ENCODE results near the gene TRPM4.

DNA sequence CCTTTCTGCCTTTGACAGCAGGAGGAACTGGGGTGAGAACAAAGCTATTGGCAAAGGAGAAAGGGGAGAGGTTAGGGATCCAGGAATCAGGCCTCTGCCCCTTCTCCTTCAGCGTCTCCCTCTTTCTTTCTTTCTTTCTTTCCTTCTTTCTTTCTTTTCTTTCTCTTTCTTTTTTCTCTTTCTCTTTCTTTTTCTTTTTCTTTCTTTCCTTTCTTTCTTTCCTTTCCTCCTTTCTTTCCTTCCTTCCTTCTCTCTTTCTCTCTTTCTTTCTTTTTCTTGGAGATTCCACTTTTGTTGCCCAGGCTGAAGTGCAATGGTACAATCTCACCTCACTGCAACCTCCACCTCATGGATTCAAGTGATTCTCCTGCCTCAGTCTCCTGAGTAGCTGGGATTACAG is 75.6 kb downstream of the TRPM4 start:
- TF ChIP-seq, protein P1, sequence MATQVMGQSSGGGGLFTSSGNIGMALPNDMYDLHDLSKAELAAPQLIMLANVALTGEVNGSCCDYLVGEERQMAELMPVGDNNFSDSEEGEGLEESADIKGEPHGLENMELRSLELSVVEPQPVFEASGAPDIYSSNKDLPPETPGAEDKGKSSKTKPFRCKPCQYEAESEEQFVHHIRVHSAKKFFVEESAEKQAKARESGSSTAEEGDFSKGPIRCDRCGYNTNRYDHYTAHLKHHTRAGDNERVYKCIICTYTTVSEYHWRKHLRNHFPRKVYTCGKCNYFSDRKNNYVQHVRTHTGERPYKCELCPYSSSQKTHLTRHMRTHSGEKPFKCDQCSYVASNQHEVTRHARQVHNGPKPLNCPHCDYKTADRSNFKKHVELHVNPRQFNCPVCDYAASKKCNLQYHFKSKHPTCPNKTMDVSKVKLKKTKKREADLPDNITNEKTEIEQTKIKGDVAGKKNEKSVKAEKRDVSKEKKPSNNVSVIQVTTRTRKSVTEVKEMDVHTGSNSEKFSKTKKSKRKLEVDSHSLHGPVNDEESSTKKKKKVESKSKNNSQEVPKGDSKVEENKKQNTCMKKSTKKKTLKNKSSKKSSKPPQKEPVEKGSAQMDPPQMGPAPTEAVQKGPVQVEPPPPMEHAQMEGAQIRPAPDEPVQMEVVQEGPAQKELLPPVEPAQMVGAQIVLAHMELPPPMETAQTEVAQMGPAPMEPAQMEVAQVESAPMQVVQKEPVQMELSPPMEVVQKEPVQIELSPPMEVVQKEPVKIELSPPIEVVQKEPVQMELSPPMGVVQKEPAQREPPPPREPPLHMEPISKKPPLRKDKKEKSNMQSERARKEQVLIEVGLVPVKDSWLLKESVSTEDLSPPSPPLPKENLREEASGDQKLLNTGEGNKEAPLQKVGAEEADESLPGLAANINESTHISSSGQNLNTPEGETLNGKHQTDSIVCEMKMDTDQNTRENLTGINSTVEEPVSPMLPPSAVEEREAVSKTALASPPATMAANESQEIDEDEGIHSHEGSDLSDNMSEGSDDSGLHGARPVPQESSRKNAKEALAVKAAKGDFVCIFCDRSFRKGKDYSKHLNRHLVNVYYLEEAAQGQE (IDR thresholded peaks at IDR 0.05) = no peak
- TF ChIP-seq, protein P2, sequence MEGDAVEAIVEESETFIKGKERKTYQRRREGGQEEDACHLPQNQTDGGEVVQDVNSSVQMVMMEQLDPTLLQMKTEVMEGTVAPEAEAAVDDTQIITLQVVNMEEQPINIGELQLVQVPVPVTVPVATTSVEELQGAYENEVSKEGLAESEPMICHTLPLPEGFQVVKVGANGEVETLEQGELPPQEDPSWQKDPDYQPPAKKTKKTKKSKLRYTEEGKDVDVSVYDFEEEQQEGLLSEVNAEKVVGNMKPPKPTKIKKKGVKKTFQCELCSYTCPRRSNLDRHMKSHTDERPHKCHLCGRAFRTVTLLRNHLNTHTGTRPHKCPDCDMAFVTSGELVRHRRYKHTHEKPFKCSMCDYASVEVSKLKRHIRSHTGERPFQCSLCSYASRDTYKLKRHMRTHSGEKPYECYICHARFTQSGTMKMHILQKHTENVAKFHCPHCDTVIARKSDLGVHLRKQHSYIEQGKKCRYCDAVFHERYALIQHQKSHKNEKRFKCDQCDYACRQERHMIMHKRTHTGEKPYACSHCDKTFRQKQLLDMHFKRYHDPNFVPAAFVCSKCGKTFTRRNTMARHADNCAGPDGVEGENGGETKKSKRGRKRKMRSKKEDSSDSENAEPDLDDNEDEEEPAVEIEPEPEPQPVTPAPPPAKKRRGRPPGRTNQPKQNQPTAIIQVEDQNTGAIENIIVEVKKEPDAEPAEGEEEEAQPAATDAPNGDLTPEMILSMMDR (IDR thresholded peaks at IDR 0.05; ENCODE audit: low read depth, low read length, missing input control) = no peak
- TF ChIP-seq EGR1 (IDR thresholded peaks at IDR 0.05; ENCODE audit: low read depth in 2 of 2) (no peak), RAD21 (IDR thresholded peaks at IDR 0.05) (no peak), JUND (IDR thresholded peaks at IDR 0.05) (no peak), SP1 (IDR thresholded peaks at IDR 0.05) (no peak), YY1 (IDR thresholded peaks at IDR 0.05) (no peak)
- TF ChIP-seq, protein P3, sequence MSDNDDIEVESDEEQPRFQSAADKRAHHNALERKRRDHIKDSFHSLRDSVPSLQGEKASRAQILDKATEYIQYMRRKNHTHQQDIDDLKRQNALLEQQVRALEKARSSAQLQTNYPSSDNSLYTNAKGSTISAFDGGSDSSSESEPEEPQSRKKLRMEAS (IDR thresholded peaks at IDR 0.05) = no peak

All from liver (tissue), 3 donors.